HepG2 (cell line): ENCODE data around the gene AMBRA1. TPM values are rescaled to one million over a fixed set of nuclear protein-coding genes. Genes with fewer than 3 reads are reported as not detected.

ENCODE experiments used
- ATAC-seq: fragments of 200-7000 bp; cut with Tn5 transposase; 3 replicates; pipeline ENCODE4 v1.9.1; 2020; ENCODE audit warnings: mild to moderate bottlenecking, moderate library complexity
- BruUV-seq: library from RNA; stranded (reverse); fragments of 400-500 nt; replicated peaks from 2 replicates; lab custom pipeline; 2021; lab: Mats Ljungman, UMichigan
- CTCF ChIA-PET: fragments of 300-600 bp; formaldehyde crosslinking; extraction: SDS; loops from one replicate; lab custom pipeline; 2021; ENCODE audit warnings: low total read pairs, inconsistent platforms, low intra/inter-chr PET ratio; lab: Yijun Ruan, JAX
- POLR2A ChIA-PET: fragments of 350-600 bp; sonication (Branson Sonifier 250); formaldehyde crosslinking; loops from one replicate; lab custom pipeline; 2020; ENCODE audit warnings: antibody characterized with exemption, inconsistent platforms; lab: Yijun Ruan, JAX
- DNase-seq: peaks from one replicate; pipeline ENCODE4 v3.0.0-alpha.2; 2015; ENCODE audit warnings: low spot score
- FAIRE-seq: peaks from 3 replicates; lab custom pipeline; 2011; peaks lifted over from hg19 to GRCh38; lab: Jason Lieb, UNC
- H2AFZ ChIP-seq: one replicate; pipeline ENCODE4 v1.6.1; 2011; ENCODE audit warnings: low read length, inconsistent platforms
- H3K27ac ChIP-seq: fragments of 300-600 bp; 3 replicates; pipeline ENCODE4 v1.8.0; 2011; ENCODE audit warnings: mixed run types, mild to moderate bottlenecking, mixed read lengths, low read length, inconsistent platforms; ENCODE audit not compliant: insufficient read depth; ENCODE audit errors: extremely low read length
- H3K27me3 ChIP-seq, 2 experiments: fragments of 200-600 bp in 1 of 2; 2 replicates in 1 of 2; 3 replicates in 1 of 2; pipeline versions ENCODE4 v1.6.0 to v1.8.0; 2011; ENCODE audit warnings: low read length in 2 of 2, mild to moderate bottlenecking in 2 of 2, moderate library complexity in 2 of 2, inconsistent platforms in 1 of 2; ENCODE audit not compliant: insufficient read depth in 2 of 2, control insufficient read depth in 1 of 2
- H3K36me3 ChIP-seq, 2 experiments: fragments of 200-600 bp in 1 of 2; replicated peaks in 1 of 2; 2 replicates in 1 of 2; 3 replicates in 1 of 2; pipeline versions ENCODE4 v1.5.1 to v1.8.0; 2011; ENCODE audit warnings: low read length in 2 of 2, inconsistent platforms in 1 of 2; ENCODE audit not compliant: insufficient read depth in 2 of 2, control insufficient read depth in 1 of 2
- H3K4me1 ChIP-seq: 2 replicates; pipeline ENCODE4 v1.5.1; 2012; ENCODE audit warnings: low read length, inconsistent platforms; ENCODE audit not compliant: insufficient read depth
- H3K4me2 ChIP-seq: 2 replicates; pipeline ENCODE4 v1.6.0; 2011; ENCODE audit warnings: low read depth, low read length, inconsistent platforms
- H3K4me3 ChIP-seq, 3 experiments: fragments of 200-600 bp in 1 of 3; sonication (generic), shearing (Covaris generic) in 1 of 3; replicated peaks in 1 of 3; 2 replicates each; pipeline ENCODE4 v1.5.1; 2011 to 2016; ENCODE audit warnings: low read length in 3 of 3, inconsistent platforms in 2 of 3, low read depth in 2 of 3, mild to moderate bottlenecking in 2 of 3, control low read depth in 1 of 3, mixed read lengths in 1 of 3; ENCODE audit not compliant: insufficient read depth in 1 of 3
- H3K79me2 ChIP-seq: one replicate; pipeline ENCODE4 v1.6.1; 2011; ENCODE audit warnings: low read length, inconsistent platforms; ENCODE audit not compliant: insufficient read depth
- H3K9ac ChIP-seq: 2 replicates; pipeline ENCODE4 v1.6.0; 2011; ENCODE audit warnings: mild to moderate bottlenecking, low read depth, low read length, inconsistent platforms; ENCODE audit not compliant: insufficient read depth
- H3K9me3 ChIP-seq: 2 replicates; pipeline ENCODE4 v1.5.1; 2012; ENCODE audit warnings: mild to moderate bottlenecking, low read length
- H4K20me1 ChIP-seq: 2 replicates; pipeline ENCODE4 v1.6.0; 2011; ENCODE audit warnings: inconsistent platforms, mild to moderate bottlenecking, low read length, moderate library complexity; ENCODE audit not compliant: insufficient read depth
- CCAR2 ChIP-seq: fragments of 200-400 bp; formaldehyde crosslinking; optimal IDR thresholded peaks from 2 replicates; pipeline ENCODE3; 2018; ENCODE audit warnings: low read depth, mild to moderate bottlenecking, low read length, moderate library complexity
- DR1 ChIP-seq: sonication (generic); formaldehyde crosslinking; IDR thresholded peaks from 2 replicates; pipeline ENCODE4 v1.8.0; 2021; ENCODE audit warnings: mild to moderate bottlenecking, missing genetic modification reagents, inconsistent platforms
- HOXA7 ChIP-seq: sonication (generic); formaldehyde crosslinking; IDR thresholded peaks from 2 replicates; pipeline ENCODE4 v1.8.1; 2022; ENCODE audit warnings: mild to moderate bottlenecking, missing genetic modification reagents, moderate library complexity
- KMT2B ChIP-seq: IDR thresholded peaks from 2 replicates; pipeline ENCODE4 v1.6.1; 2016; ENCODE audit warnings: missing genetic modification reagents, missing compliant biosample characterization
- MBD4 ChIP-seq: IDR thresholded peaks from 2 replicates; pipeline ENCODE4 v1.6.1; 2012; ENCODE audit warnings: low read length, inconsistent platforms, borderline replicate concordance
- NFIB ChIP-seq: sonication (generic); formaldehyde crosslinking; IDR thresholded peaks from 2 replicates; pipeline ENCODE4 v1.9.0; 2021; ENCODE audit warnings: missing genetic modification reagents, mild to moderate bottlenecking, borderline replicate concordance
- RFX5 ChIP-seq: IDR thresholded peaks from 2 replicates; pipeline ENCODE4 v1.6.1; 2011; ENCODE audit warnings: low read depth, low read length, improper control_type of control experiment
- TEAD3 ChIP-seq: optimal IDR thresholded peaks from 2 replicates; pipeline ENCODE3; 2016; ENCODE audit warnings: borderline replicate concordance
- TOE1 ChIP-seq: sonication (generic); formaldehyde crosslinking; IDR thresholded peaks from 2 replicates; pipeline ENCODE4 v1.4.0; 2020; ENCODE audit warnings: mild to moderate bottlenecking, missing genetic modification reagents
- ZHX2 ChIP-seq, 2 experiments: sonication (generic) in 1 of 2; formaldehyde crosslinking in 1 of 2; IDR thresholded peaks; 2 replicates each; pipeline versions ENCODE4 v1.6.1 to v1.9.0; 2014 to 2022; ENCODE audit warnings: antibody characterized with exemption in 1 of 2, borderline replicate concordance in 1 of 2, inconsistent platforms in 1 of 2, low read depth in 1 of 2, missing genetic modification reagents in 1 of 2
- ZNF12 ChIP-seq: sonication (generic); formaldehyde crosslinking; IDR thresholded peaks from 2 replicates; pipeline ENCODE4 v1.5.0; 2020; ENCODE audit warnings: missing genetic modification reagents
- ZNF263 ChIP-seq: sonication (generic); formaldehyde crosslinking; IDR thresholded peaks from 2 replicates; pipeline ENCODE4 v1.4.0; 2020; ENCODE audit warnings: missing genetic modification reagents
- ZNF280D ChIP-seq: sonication (generic); formaldehyde crosslinking; IDR thresholded peaks from 2 replicates; pipeline ENCODE4 v1.5.1; 2020; ENCODE audit warnings: mild to moderate bottlenecking, missing genetic modification reagents
- ZNF713 ChIP-seq: sonication (generic); formaldehyde crosslinking; IDR thresholded peaks from 2 replicates; pipeline ENCODE4 v1.4.0; 2020; ENCODE audit warnings: mild to moderate bottlenecking, missing genetic modification reagents
- ZNF747 ChIP-seq: sonication (generic); formaldehyde crosslinking; IDR thresholded peaks from 2 replicates; pipeline ENCODE4 v1.8.1; 2023; ENCODE audit warnings: missing genetic modification reagents, mild to moderate bottlenecking, borderline replicate concordance
- ZNF776 ChIP-seq: sonication (generic); formaldehyde crosslinking; IDR thresholded peaks from 2 replicates; pipeline ENCODE4 v1.4.0; 2020; ENCODE audit warnings: mild to moderate bottlenecking, missing genetic modification reagents
- WGBS: methylation state at CpG from one replicate; pipeline ENCODE4 v1.1.6; 2017; ENCODE audit warnings: low lambda C conversion rate; 5-methylcytosine and 5-hydroxymethylcytosine counted together
- in situ Hi-C: cut with HindIII; loops from 2 replicates; pipeline ENCODE4 v1.10.0; 2017; ENCODE audit warnings: low pct_unique_long_range_greater_than_20kb; ENCODE audit not compliant: extremely low pct_ligation_motif_present
- intact Hi-C: fragments of 100-400 bp; cut with micrococcal nuclease; formaldehyde crosslinking; loops from one replicate; pipeline ENCODE4 v1.10.0; 2022; ENCODE audit not compliant: unreplicated experiment
- polyA plus RNA-seq, 8 experiments: library from polyadenylated mRNA; depleted of rRNA in 3 of 8; stranded (reverse) in 7 of 8; unstranded in 1 of 8; fragments of >200 nt; fragmentation: Illumina TruSeq in 4 of 8; extraction: Trizol in 4 of 8; gene quantifications; 2 replicates each; pipeline versions ENCODE4 v1.2.1 to v1.2.3, GENCODE V29; 2011 to 2016; ENCODE audit warnings: low read depth in 4 of 8, missing spikeins in 1 of 8, mixed read lengths in 1 of 8; ENCODE audit not compliant: insufficient read depth in 1 of 8
- total RNA-seq, 5 experiments: library from RNA; depleted of rRNA; stranded (reverse); fragments of >200 nt; fragmentation: Illumina TruSeq; extraction: Trizol; gene quantifications; 2 replicates each; pipeline ENCODE4 v1.2.3, GENCODE V29; 2016; ENCODE audit warnings: low read depth in 1 of 5

The AMBRA1 gene
- total and polyA plus RNA-seq, 2 of the 13 experiments (the other 11 are each of a cell fraction or from before 2014, with no cell fraction given) = 15.7 to 26.0 TPM

- in situ Hi-C loops (loop anchor here (5.0 kb wide), 1 partner anchor 44 kb away; no protein-coding TSS in a partner anchor), intact Hi-C loops (no loop called here)
- ChIA-PET CTCF (no interaction called here), POLR2A (no interaction called here)
- H3K27me3 ChIP-seq = no peaks in the 10 kb centered on the region
- no peak overlapping the region for H3K27ac ChIP-seq
- no peaks in the 10 kb centered on the region; the same call in none of the 2 replicates for H4K20me1 ChIP-seq
- H3K9me3 ChIP-seq = no peaks in the 10 kb centered on the region
- BruUV-seq = no TSS peak
- H3K9ac ChIP-seq = no peak overlapping the region
- ATAC-seq (no peak), DNase-seq (no peak), FAIRE-seq (no peak)
- peaks cover 4% of the 10 kb centered on the region for H3K79me2 ChIP-seq
- H3K36me3 ChIP-seq = peaks cover 25 to 58% of the 10 kb centered on the region in 2 experiments
- no peak overlapping the region for H3K4me3 ChIP-seq
- H3K4me2 ChIP-seq = no peak overlapping the region
- H3K4me1 ChIP-seq = peaks cover 18% of the 10 kb centered on the region
- 99% methylated on average over 9 of the region's 9 CpGs for WGBS
- H2AFZ ChIP-seq = no peak overlapping the region
- TF ChIP-seq RFX5 = no peak
- no peak for TF ChIP-seq ZNF263 (CRISPR knock-in tag)
- no peak for TF ChIP-seq ZHX2 (IDR thresholded peaks at IDR 0.05; ENCODE audit: low read depth)
- no peak for TF ChIP-seq ZHX2 (CRISPR knock-in tag; IDR thresholded peaks at IDR 0.05; ENCODE audit: borderline replicate concordance)
- no peak for TF ChIP-seq KMT2B (CRISPR knock-in tag)
- no peak for TF ChIP-seq ZNF776 (CRISPR knock-in tag)
- TF ChIP-seq DR1 = no peak
- no peak for TF ChIP-seq TEAD3 (CRISPR knock-in tag)
- no peak for TF ChIP-seq ZNF12
- TF ChIP-seq ZNF713 = no peak
- no peak for TF ChIP-seq NFIB
- TF ChIP-seq TOE1 (CRISPR knock-in tag) = no peak
- no peak for TF ChIP-seq MBD4
- no peak for TF ChIP-seq ZNF280D (CRISPR knock-in tag)
- TF ChIP-seq HOXA7 (CRISPR knock-in tag) = no peak
- no peak for TF ChIP-seq CCAR2
- no peak for TF ChIP-seq ZNF747 (CRISPR knock-in tag)
These were observed 100.0 kb downstream of the AMBRA1 start for GRCh38 chr11:46493791-46494190.
